Astrocyte (in vitro differentiated cells and primary cell): ENCODE data around the gene LEP. TPM values are rescaled to one million over a fixed set of nuclear protein-coding genes. Genes with fewer than 3 reads are reported as not detected.
"Not testable (repeated sequence)": the region's sequence is repeated elsewhere in the genome, so short reads cannot be mapped to it uniquely, and the experiment has no call there.

Experiments
- DNase-seq: peaks from one replicate; pipeline ENCODE4 v3.0.0-alpha.2; 2010; ENCODE audit warnings: low read depth
- FAIRE-seq: peaks from 2 replicates; lab custom pipeline; 2011; peaks lifted over from hg19 to GRCh38; lab: Jason Lieb, UNC
- H2AFZ ChIP-seq: 2 replicates; pipeline ENCODE4 v1.6.0; 2012; ENCODE audit warnings: low read depth, low read length, inconsistent platforms
- H3K27ac ChIP-seq: 2 replicates; pipeline ENCODE4 v1.5.1; 2011; ENCODE audit warnings: low read depth, low read length, inconsistent platforms
- H3K27me3 ChIP-seq: 2 replicates; pipeline ENCODE4 v1.6.0; 2011; ENCODE audit warnings: low read length, inconsistent platforms; ENCODE audit not compliant: insufficient read depth
- H3K36me3 ChIP-seq: 2 replicates; pipeline ENCODE4 v1.5.1; 2011; ENCODE audit warnings: low read length, inconsistent platforms; ENCODE audit not compliant: insufficient read depth
- H3K4me1 ChIP-seq: 2 replicates; pipeline ENCODE4 v1.5.1; 2011; ENCODE audit warnings: low read length, inconsistent platforms; ENCODE audit not compliant: insufficient read depth
- H3K4me2 ChIP-seq: 2 replicates; pipeline ENCODE4 v1.6.0; 2012; ENCODE audit warnings: low read length, inconsistent platforms
- H3K4me3 ChIP-seq: 2 replicates; pipeline ENCODE4 v1.5.1; 2011; ENCODE audit warnings: low read depth, mild to moderate bottlenecking, low read length, inconsistent platforms; ENCODE audit not compliant: insufficient read depth
- H3K79me2 ChIP-seq: 2 replicates; pipeline ENCODE4 v1.6.0; 2012; ENCODE audit warnings: mild to moderate bottlenecking, low read length, inconsistent platforms; ENCODE audit not compliant: insufficient read depth
- H3K9ac ChIP-seq: 2 replicates; pipeline ENCODE4 v1.6.0; 2012; ENCODE audit warnings: mild to moderate bottlenecking, low read length, inconsistent platforms
- H3K9me3 ChIP-seq: 2 replicates; pipeline ENCODE4 v1.5.1; 2012; ENCODE audit warnings: low read depth, mild to moderate bottlenecking, low read length, inconsistent platforms; ENCODE audit not compliant: insufficient read depth
- H4K20me1 ChIP-seq: 2 replicates; pipeline ENCODE4 v1.6.0; 2012; ENCODE audit warnings: low read length, inconsistent platforms; ENCODE audit not compliant: insufficient read depth
- H3K27ac Mint-ChIP-seq: one replicate; pipeline ENCODE4 v1.8.0; 2021; ENCODE audit warnings: mild to moderate bottlenecking, mixed read lengths; ENCODE audit not compliant: unreplicated experiment
- H3K27me3 Mint-ChIP-seq: one replicate; pipeline ENCODE4 v1.8.0; 2021; ENCODE audit warnings: low read depth, mixed read lengths; ENCODE audit not compliant: unreplicated experiment
- H3K36me3 Mint-ChIP-seq: one replicate; pipeline ENCODE4 v1.8.0; 2021; ENCODE audit warnings: low read depth, mixed read lengths; ENCODE audit not compliant: unreplicated experiment
- H3K4me1 Mint-ChIP-seq: one replicate; pipeline ENCODE4 v1.8.0; 2021; ENCODE audit warnings: low read depth, mixed read lengths; ENCODE audit not compliant: unreplicated experiment
- H3K4me3 Mint-ChIP-seq: one replicate; pipeline ENCODE4 v1.8.0; 2021; ENCODE audit warnings: mild to moderate bottlenecking, moderate library complexity, mixed read lengths; ENCODE audit not compliant: unreplicated experiment
- H3K9me3 Mint-ChIP-seq: one replicate; pipeline ENCODE4 v1.8.0; 2021; ENCODE audit warnings: mild to moderate bottlenecking, mixed read lengths; ENCODE audit not compliant: unreplicated experiment
- CTCF ChIP-seq: IDR thresholded peaks from 2 replicates; pipeline ENCODE4 v1.5.1; 2011; ENCODE audit warnings: low read depth, mild to moderate bottlenecking, inconsistent platforms, low read length, moderate library complexity; ENCODE audit not compliant: insufficient read depth
- EZH2 ChIP-seq: IDR thresholded peaks from 2 replicates; pipeline ENCODE4 v1.6.1; 2012; ENCODE audit warnings: mild to moderate bottlenecking, low read length, inconsistent platforms; ENCODE audit not compliant: insufficient read depth
- total RNA-seq: library from RNA; stranded (reverse); gene quantifications from 2 replicates; pipeline ENCODE4 v1.2.1, GENCODE V29; 2021

The LEP gene
- total RNA-seq, 1 donor from 2014 or later = not detected

DNA sequence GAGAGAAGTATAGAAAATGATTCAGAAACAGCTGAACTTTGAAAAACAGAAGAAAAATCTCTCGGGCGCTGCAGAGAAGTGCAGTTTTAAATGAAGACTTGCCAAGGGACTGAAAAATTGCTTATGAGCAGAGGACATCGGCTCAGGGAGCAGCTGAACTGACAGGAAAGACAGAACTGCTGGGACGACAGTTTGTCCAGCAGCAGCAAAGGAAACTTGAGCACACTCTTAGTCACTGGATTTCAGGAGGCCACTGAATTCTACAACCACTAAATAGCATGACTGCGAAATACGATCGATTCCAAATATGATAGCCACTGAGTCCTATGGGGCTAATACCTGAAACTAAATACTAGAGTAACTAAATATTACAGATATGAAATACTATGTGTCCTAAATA lies 43.0 kb downstream of the LEP start:
- H3K4me1 ChIP-seq = no peaks in the 10 kb centered on the region
- H3K27ac Mint-ChIP-seq = no peak overlapping the region
- no peaks in the 10 kb centered on the region for H3K4me1 Mint-ChIP-seq

DNA sequence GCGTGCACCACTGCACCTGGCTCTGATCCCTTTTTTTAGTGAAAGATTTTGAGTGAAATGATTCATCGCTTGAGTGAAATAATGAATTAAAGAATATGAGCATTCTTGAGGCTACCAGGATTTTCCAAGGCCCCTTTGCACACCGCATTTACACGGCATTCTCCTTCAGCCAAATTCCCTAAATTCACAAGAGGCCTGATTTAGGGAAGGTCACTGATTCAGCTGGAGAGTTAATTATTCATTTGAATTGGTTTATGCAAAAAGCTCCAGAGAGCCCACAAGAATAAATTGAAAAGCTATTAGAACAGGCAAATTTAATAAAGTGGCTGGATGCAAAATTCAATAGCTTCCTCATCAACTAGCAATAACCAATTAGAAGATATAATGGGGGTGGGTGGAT lies 46.5 kb downstream of the LEP start:
- TF ChIP-seq CTCF (no peak), EZH2 (no peak)
- Mint-ChIP-seq H3K9me3 (peaks cover 11% of the 10 kb centered on the region), H3K4me1 (no peaks in the 10 kb centered on the region), H3K27me3 (peaks cover 4% of the 10 kb centered on the region), H3K36me3 (peaks cover 19% of the 10 kb centered on the region), H3K4me3 (no peak overlapping the region), H3K27ac (no peak overlapping the region)
- H3K9ac ChIP-seq = no peak overlapping the region
- FAIRE-seq = no peak
- H2AFZ ChIP-seq = no peak overlapping the region
- H3K4me1 ChIP-seq = no peaks in the 10 kb centered on the region
- H3K4me3 ChIP-seq = no peak overlapping the region
- H3K27ac ChIP-seq = no peak overlapping the region
- no peak overlapping the region for H3K4me2 ChIP-seq
- no peaks in the 10 kb centered on the region for H3K79me2 ChIP-seq
- H4K20me1 ChIP-seq = no peaks in the 10 kb centered on the region
- no peaks in the 10 kb centered on the region for H3K9me3 ChIP-seq
- no peak for DNase-seq
- H3K36me3 ChIP-seq = no peaks in the 10 kb centered on the region
- no peaks in the 10 kb centered on the region for H3K27me3 ChIP-seq

More for the DNA sequence above, 43.0 kb downstream of the LEP start:
- Histone ChIP-seq H2AFZ (no peak overlapping the region), H3K9ac (no peak overlapping the region), H3K4me2 (no peak overlapping the region), H4K20me1 (no peaks in the 10 kb centered on the region), H3K27ac (no peak overlapping the region), H3K36me3 (no peaks in the 10 kb centered on the region), H3K79me2 (no peaks in the 10 kb centered on the region), H3K9me3 (peaks cover 1% of the 10 kb centered on the region), H3K4me3 (no peak overlapping the region), H3K27me3 (no peaks in the 10 kb centered on the region)
- DNase-seq (no peak), FAIRE-seq (no peak)
- no peak overlapping the region for H3K4me3 Mint-ChIP-seq
- peaks cover 13% of the 10 kb centered on the region for H3K27me3 Mint-ChIP-seq
- peaks cover 27% of the 10 kb centered on the region for H3K9me3 Mint-ChIP-seq
- H3K36me3 Mint-ChIP-seq = peaks cover 22% of the 10 kb centered on the region
- TF ChIP-seq CTCF = no peak
- TF ChIP-seq EZH2 = no peak

DNA sequence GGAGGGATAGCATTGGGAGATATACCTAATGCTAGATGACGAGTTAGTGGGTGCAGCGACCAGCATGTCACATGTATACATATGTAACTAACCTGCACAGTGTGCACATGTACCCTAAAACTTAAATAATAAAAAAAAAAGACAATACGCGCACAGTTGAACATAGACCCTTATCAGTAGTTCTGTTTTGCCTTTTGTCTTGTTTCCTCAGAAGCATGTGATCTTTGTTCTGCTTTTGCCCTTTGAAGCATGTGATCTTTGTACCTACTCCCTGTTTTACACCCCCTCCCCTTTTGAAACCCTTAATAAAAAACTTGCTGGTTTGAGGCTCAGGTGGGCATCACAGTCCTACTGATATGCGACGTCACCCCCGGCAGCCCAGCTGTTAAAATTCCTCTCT lies 56.9 kb downstream of the LEP start:
- H3K4me3 Mint-ChIP-seq, H2AFZ ChIP-seq, H3K27ac ChIP-seq, H3K9me3 Mint-ChIP-seq, H3K27me3 ChIP-seq, H3K9ac ChIP-seq, FAIRE-seq, H4K20me1 ChIP-seq, H3K9me3 ChIP-seq, H3K79me2 ChIP-seq, DNase-seq, H3K4me2 ChIP-seq, H3K4me3 ChIP-seq, H3K27me3 Mint-ChIP-seq, H3K27ac Mint-ChIP-seq, H3K36me3 ChIP-seq, H3K4me1 Mint-ChIP-seq, H3K4me1 ChIP-seq: not testable (repeated sequence)
- H3K36me3 Mint-ChIP-seq = peaks cover 12% of the 10 kb centered on the region
